ENCODE results near the gene FMO3.
A peak's percentile ranks its signal among the peaks of the same experiment; 100 is the strongest.

Gene FMO3

DNA sequence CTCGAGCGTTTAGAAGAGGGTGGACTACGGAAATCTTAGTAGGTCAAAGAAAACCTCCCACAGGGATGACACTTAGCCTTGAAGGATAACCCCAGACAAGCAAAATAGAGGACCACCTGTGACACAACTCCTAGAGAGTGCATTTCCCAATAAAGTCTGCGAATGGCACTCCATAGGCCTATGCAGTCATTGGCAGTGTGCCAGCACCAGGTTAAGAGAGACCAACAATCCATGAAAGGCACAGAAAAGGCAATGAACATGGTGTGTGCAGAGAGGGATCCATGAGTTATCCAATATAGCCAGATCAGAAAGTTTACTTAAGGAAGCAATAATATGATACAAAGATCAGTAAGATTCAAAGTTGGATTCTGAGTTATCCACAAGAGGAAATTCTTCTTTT is 49.2 kb downstream of the FMO3 start:
- no peak overlapping the region for H3K4me3 ChIP-seq (ENCODE audit: low read length)
- no peak for DNase-seq (ENCODE audit: low read depth)
- TF ChIP-seq, protein P1, sequence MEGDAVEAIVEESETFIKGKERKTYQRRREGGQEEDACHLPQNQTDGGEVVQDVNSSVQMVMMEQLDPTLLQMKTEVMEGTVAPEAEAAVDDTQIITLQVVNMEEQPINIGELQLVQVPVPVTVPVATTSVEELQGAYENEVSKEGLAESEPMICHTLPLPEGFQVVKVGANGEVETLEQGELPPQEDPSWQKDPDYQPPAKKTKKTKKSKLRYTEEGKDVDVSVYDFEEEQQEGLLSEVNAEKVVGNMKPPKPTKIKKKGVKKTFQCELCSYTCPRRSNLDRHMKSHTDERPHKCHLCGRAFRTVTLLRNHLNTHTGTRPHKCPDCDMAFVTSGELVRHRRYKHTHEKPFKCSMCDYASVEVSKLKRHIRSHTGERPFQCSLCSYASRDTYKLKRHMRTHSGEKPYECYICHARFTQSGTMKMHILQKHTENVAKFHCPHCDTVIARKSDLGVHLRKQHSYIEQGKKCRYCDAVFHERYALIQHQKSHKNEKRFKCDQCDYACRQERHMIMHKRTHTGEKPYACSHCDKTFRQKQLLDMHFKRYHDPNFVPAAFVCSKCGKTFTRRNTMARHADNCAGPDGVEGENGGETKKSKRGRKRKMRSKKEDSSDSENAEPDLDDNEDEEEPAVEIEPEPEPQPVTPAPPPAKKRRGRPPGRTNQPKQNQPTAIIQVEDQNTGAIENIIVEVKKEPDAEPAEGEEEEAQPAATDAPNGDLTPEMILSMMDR (IDR thresholded peaks at IDR 0.05; ENCODE audit: insufficient read depth, low read depth, low read length, missing control alignments), result no peak

- no peak for DNase-seq (ENCODE audit: low read depth)
- H3K4me3 ChIP-seq (ENCODE audit: low read length), result no peak overlapping the region
- TF ChIP-seq, protein P1 (IDR thresholded peaks at IDR 0.05; ENCODE audit: insufficient read depth, low read depth, low read length, missing control alignments), result no peak
Measured at GRCh38 chr1:171140401-171140800, 49.7 kb downstream of the FMO3 start.

DNA sequence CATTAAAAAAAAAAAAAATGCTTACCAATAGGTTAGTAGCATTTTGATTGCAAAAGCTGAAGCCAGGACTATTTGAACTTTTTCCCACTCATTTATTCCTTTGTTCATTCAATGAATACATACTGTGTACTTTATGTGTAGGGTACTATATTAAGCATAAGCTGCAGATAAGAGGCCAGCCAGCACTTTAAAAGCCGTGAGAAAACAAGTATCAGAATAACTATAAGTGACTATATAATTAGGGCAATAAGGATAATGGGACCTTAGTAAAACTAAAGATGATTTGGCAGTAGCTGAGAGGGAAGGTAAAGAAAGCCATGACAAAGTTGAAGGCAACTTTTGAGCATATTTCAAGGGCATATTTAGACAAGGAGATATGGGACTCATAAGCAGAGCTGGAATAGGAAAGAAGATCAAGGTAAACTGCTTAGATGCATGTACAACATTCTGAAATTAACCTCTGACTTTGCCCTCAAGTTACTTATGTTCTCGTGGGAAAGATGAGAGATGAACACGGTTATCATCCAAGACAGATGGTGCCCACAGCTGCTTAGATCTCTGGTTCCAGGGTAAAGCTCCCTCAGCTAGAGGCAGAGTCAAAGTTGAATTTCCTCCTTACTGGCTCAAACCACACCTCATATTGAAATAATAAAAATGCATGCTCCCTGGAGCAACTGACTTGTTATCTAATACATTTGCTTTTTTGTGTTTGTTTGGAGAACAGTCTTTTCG is 50.4 kb downstream of the FMO3 start:
- TF ChIP-seq, protein P1 (IDR thresholded peaks at IDR 0.05; ENCODE audit: insufficient read depth, low read depth, low read length, missing control alignments), result no peak
- H3K4me3 ChIP-seq (ENCODE audit: low read length), result no peak overlapping the region

DNA sequence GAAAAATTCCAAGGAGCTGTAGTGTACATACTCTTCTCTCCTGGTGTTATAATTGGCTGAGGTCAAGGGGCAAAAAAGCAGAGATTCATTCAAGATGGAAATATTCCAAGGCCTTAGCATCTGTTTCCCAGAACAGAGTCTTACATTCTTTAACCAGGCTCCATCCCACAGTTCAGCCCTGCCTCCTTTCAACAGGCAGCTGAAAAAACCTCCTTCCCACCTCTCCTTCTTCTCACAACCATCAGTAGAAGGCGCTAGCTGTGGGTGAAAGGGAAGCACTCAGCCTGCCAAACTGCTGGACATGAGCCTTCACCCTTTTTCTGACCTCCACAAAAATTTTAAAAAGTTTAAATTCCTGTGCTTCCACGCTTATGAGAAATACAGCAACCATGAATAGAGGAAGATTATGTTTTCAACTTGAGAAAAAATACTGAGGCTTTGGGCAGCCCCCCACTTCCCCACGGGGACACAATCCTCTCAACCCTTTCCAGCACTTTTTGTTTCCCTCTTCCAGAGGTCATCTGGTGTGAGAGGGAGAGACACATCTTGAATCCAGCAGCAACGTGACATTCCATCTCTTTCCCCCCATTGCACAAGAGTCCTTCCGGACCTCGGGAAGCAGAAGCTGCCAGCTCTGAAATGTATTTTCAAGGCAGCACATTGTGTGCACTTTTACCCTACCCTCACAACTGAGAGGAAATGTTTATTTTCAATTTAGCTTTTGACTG is 51.1 kb downstream of the FMO3 start:
- TF ChIP-seq, protein P1 (IDR thresholded peaks at IDR 0.05; ENCODE audit: insufficient read depth, low read depth, low read length, missing control alignments), result no peak
- no peak for DNase-seq (ENCODE audit: low read depth)
- H3K4me3 ChIP-seq (ENCODE audit: low read length), result no peak overlapping the region

More for the DNA sequence above, 50.4 kb downstream of the FMO3 start:
- no peak for DNase-seq (ENCODE audit: low read depth)

DNA sequence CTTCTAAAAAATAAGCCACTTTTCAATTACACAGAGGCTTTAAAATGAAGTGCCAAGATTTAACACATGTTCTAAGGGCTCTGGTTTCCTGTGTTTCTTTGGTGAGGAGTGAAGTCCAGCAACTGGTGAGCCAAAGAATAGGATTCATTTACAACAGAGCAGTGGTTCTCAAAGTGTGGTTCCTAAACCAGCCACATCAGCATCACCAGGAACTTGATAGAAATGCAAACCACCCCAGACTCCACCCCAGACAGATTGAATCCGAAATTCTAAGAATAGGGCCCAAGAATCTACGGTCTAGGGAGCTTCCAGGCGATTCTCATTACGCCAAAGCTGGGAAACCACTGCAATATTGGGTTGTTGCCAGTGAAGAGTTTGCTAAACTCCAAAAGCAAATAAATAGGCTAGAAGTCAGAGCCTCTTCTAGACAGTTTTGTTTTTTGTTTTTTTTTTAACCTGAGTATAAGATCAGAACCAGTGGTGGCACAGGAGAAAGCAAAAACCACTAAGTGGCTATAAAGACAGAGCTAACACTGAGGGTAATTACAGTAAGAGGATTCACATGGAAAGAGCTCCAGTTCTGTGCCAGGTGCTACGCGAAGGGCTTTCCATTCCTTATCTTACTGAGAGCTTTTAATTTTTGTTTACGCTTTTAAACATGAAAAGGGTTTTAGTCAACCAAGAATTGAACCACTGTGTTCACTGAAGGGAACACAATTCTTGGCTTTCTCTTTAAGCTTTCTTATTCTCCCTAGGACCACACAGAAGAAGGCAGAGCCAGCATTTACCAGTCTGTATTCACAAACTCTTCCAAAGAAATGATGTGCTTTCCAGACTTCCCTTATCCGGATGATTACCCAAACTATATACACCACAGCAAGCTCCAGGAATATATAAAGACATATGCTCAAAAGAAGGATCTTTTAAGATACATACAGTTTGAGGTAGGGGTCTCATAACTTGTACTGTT is 52.0 kb downstream of the FMO3 start:
- TF ChIP-seq, protein P1 (IDR thresholded peaks at IDR 0.05; ENCODE audit: insufficient read depth, low read depth, low read length, missing control alignments), result no peak
- no peak for DNase-seq (ENCODE audit: low read depth)
- no peak overlapping the region for H3K4me3 ChIP-seq (ENCODE audit: low read length)

DNA sequence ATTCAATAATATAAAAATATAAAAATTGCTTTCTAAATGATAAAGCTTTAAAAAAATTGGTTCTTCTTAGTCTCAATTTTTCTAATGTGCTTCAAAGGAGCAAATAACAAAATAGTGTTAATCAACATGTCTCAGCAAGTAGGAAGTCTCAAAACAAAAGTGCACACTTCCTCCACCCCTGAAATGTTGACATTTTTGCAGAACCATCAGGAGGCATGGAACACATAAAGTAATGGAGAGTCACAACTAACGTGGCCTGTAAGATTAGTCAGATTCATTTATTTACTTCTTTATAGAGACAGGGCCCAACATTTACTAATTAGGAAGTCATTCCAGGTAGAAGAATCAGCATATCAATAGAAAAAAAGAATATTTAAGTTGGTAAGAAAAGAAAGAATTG is 59.5 kb downstream of the FMO3 start:
- TF ChIP-seq, protein P1 (IDR thresholded peaks at IDR 0.05; ENCODE audit: insufficient read depth, low read depth, low read length, missing control alignments), result no peak
- peak; percentile 53 for DNase-seq (ENCODE audit: low read depth)
- no peak overlapping the region for H3K4me3 ChIP-seq (ENCODE audit: low read length)
